Karpas-422 (cell line): ENCODE measurements around the gene AMOTL1. TPM values are rescaled to one million over a fixed set of nuclear protein-coding genes. Genes with fewer than 3 reads are reported as not detected.
"Not testable (repeated sequence)": the region's sequence is repeated elsewhere in the genome, so short reads cannot be mapped to it uniquely, and the experiment has no call there.

Source experiments
- DNase-seq: peaks from one replicate; pipeline ENCODE4 v3.0.0-alpha.2; 2015
- H2AFZ ChIP-seq: fragments of 200-600 bp; sonication (generic); 2 replicates; pipeline ENCODE4 v1.6.1; 2014; ENCODE audit warnings: antibody characterized with exemption, low read length, mixed read lengths
- H3K27ac ChIP-seq: fragments of 200-600 bp; sonication (generic); 2 replicates; pipeline ENCODE4 v1.5.1; 2014; ENCODE audit warnings: mild to moderate bottlenecking, low read length, moderate library complexity
- H3K27me3 ChIP-seq: fragments of 200-600 bp; sonication (generic); 2 replicates; pipeline ENCODE4 v1.6.1; 2014; ENCODE audit warnings: low read length, mixed read lengths
- H3K36me3 ChIP-seq: fragments of 200-600 bp; sonication (generic); 2 replicates; pipeline ENCODE4 v1.6.1; 2014; ENCODE audit warnings: low read length, mixed read lengths; ENCODE audit not compliant: insufficient read depth
- H3K4me1 ChIP-seq: fragments of 200-600 bp; sonication (generic); 2 replicates; pipeline ENCODE4 v1.6.1; 2014; ENCODE audit warnings: mild to moderate bottlenecking, low read length, mixed read lengths
- H3K4me2 ChIP-seq: fragments of 200-600 bp; sonication (generic); 2 replicates; pipeline ENCODE4 v1.6.1; 2014; ENCODE audit warnings: low read length, low read depth, mild to moderate bottlenecking; ENCODE audit not compliant: poor library complexity, severe bottlenecking
- H3K4me3 ChIP-seq: fragments of 200-600 bp; sonication (generic); 2 replicates; pipeline ENCODE4 v1.5.1; 2014; ENCODE audit warnings: mild to moderate bottlenecking, antibody characterized with exemption, low read length, mixed read lengths
- H3K79me2 ChIP-seq: fragments of 200-600 bp; sonication (generic); 2 replicates; pipeline ENCODE4 v1.6.1; 2014; ENCODE audit warnings: mild to moderate bottlenecking, low read length, mixed read lengths
- H3K9ac ChIP-seq: fragments of 200-600 bp; sonication (generic); 2 replicates; pipeline ENCODE4 v1.6.0; 2014; ENCODE audit warnings: low read length
- H3K9me2 ChIP-seq: fragments of 200-600 bp; sonication (generic), shearing (Covaris generic); replicated peaks from 2 replicates; pipeline ENCODE4 v1.6.0; 2014; ENCODE audit warnings: mild to moderate bottlenecking, low read length, moderate library complexity; ENCODE audit not compliant: insufficient read depth
- H3K9me3 ChIP-seq: fragments of 300-700, 200-600 bp; sonication (generic); 2 replicates; pipeline ENCODE4 v1.6.1; 2014; ENCODE audit warnings: low read length, mixed read lengths
- H4K20me1 ChIP-seq: fragments of 200-600 bp; sonication (generic); 2 replicates; pipeline ENCODE4 v1.6.1; 2014; ENCODE audit warnings: mild to moderate bottlenecking, antibody characterized with exemption, low read length, low read depth; ENCODE audit not compliant: insufficient read depth
- total RNA-seq: library from RNA; depleted of rRNA; stranded (reverse); fragments of >200 nt; shearing (Covaris generic); gene quantifications from 2 replicates; pipeline ENCODE4 v1.2.3, GENCODE V29; 2014; ENCODE audit warnings: low replicate concordance

The AMOTL1 gene
- total RNA-seq, 1 experiment from 2014 or later, result 0.04 TPM

- no peak overlapping the region for H3K4me3 ChIP-seq
- no peaks in the 10 kb centered on the region for H3K79me2 ChIP-seq
- H3K36me3 ChIP-seq, result no peaks in the 10 kb centered on the region
- no peaks in the 10 kb centered on the region for H4K20me1 ChIP-seq
- H3K27ac ChIP-seq, result no peak overlapping the region
- no peak overlapping the region for H3K9ac ChIP-seq
- H3K4me2 ChIP-seq, result no peak overlapping the region
- H3K4me1 ChIP-seq, result no peaks in the 10 kb centered on the region
- H3K27me3 ChIP-seq, result 0 out of 2 replicates have a peak, but pooled peaks cover 3% of the 10 kb centered on the region
- no peak overlapping the region for H2AFZ ChIP-seq
- no peaks in the 10 kb centered on the region for H3K9me3 ChIP-seq
- no peak for DNase-seq
- H3K9me2 ChIP-seq, result no peaks in the 10 kb centered on the region
Measured at GRCh38 chr11:94912806-94913205, 144.7 kb downstream of the AMOTL1 start.

- H3K4me3 ChIP-seq, result not testable (repeated sequence)
Measured at GRCh38 chr11:94913718-94914394, 145.7 kb downstream of the AMOTL1 start.

GRCh38 chr11:94920311-94920710 is 152.2 kb downstream of the AMOTL1 start:
- Histone ChIP-seq H3K9ac (no peak overlapping the region), H3K9me3 (no peaks in the 10 kb centered on the region), H3K9me2 (no peaks in the 10 kb centered on the region), H3K4me1 (0 out of 2 replicates have a peak, but pooled peaks cover 3% of the 10 kb centered on the region), H3K4me2 (no peak overlapping the region), H4K20me1 (no peaks in the 10 kb centered on the region), H3K27me3 (no peaks in the 10 kb centered on the region), H2AFZ (no peak overlapping the region), H3K27ac (no peak overlapping the region), H3K79me2 (no peaks in the 10 kb centered on the region), H3K36me3 (no peaks in the 10 kb centered on the region), H3K4me3 (no peak overlapping the region)
- no peak for DNase-seq

More at GRCh38 chr11:94913718-94914394, 145.7 kb downstream of the AMOTL1 start:
- not testable (repeated sequence) for H4K20me1 ChIP-seq, H3K27me3 ChIP-seq, H3K4me1 ChIP-seq, H3K27ac ChIP-seq, H3K4me2 ChIP-seq, DNase-seq, H3K9me3 ChIP-seq, H3K36me3 ChIP-seq, H2AFZ ChIP-seq, H3K79me2 ChIP-seq, H3K9ac ChIP-seq, H3K9me2 ChIP-seq

- Histone ChIP-seq H3K36me3 (no peaks in the 10 kb centered on the region), H3K9ac (no peak overlapping the region), H3K27ac (no peak overlapping the region), H3K9me3 (no peaks in the 10 kb centered on the region), H4K20me1 (no peaks in the 10 kb centered on the region), H3K79me2 (no peaks in the 10 kb centered on the region), H2AFZ (no peak overlapping the region), H3K4me1 (0 out of 2 replicates have a peak, but pooled peaks cover 3% of the 10 kb centered on the region), H3K4me3 (no peak overlapping the region), H3K27me3 (no peaks in the 10 kb centered on the region), H3K4me2 (no peak overlapping the region), H3K9me2 (no peaks in the 10 kb centered on the region)
- peak; percentile 63 for DNase-seq
Measured at GRCh38 chr11:94922321-94923003, 154.3 kb downstream of the AMOTL1 start.

GRCh38 chr11:94923004-94923334 is 154.8 kb downstream of the AMOTL1 start:
- Histone ChIP-seq H3K4me3 (no peak overlapping the region), H3K27me3 (no peaks in the 10 kb centered on the region), H4K20me1 (no peaks in the 10 kb centered on the region), H2AFZ (no peak overlapping the region), H3K9me2 (no peaks in the 10 kb centered on the region), H3K4me2 (no peak overlapping the region), H3K79me2 (no peaks in the 10 kb centered on the region), H3K9ac (no peak overlapping the region), H3K27ac (no peak overlapping the region), H3K9me3 (no peaks in the 10 kb centered on the region), H3K4me1 (0 out of 2 replicates have a peak, but pooled peaks cover 3% of the 10 kb centered on the region), H3K36me3 (no peaks in the 10 kb centered on the region)
- no peak for DNase-seq

GRCh38 chr11:94924171-94924572 is 156.0 kb downstream of the AMOTL1 start:
- H3K9ac ChIP-seq, result no peak overlapping the region
- H3K4me3 ChIP-seq, result no peak overlapping the region
- H3K9me2 ChIP-seq, result no peaks in the 10 kb centered on the region
- H3K4me1 ChIP-seq, result 0 out of 2 replicates have a peak, but pooled peaks cover 3% of the 10 kb centered on the region
- no peak overlapping the region for H2AFZ ChIP-seq
- DNase-seq, result no peak
- H3K27me3 ChIP-seq, result no peaks in the 10 kb centered on the region
- H3K27ac ChIP-seq, result no peak overlapping the region
- no peak overlapping the region for H3K4me2 ChIP-seq
- H4K20me1 ChIP-seq, result no peaks in the 10 kb centered on the region
- H3K9me3 ChIP-seq, result no peaks in the 10 kb centered on the region
- no peaks in the 10 kb centered on the region for H3K36me3 ChIP-seq
- H3K79me2 ChIP-seq, result no peaks in the 10 kb centered on the region

- no peak overlapping the region for H3K4me3 ChIP-seq
- DNase-seq, result no peak
Measured at GRCh38 chr11:94924612-94925011, 156.5 kb downstream of the AMOTL1 start.

GRCh38 chr11:94925422-94926270 is 157.5 kb downstream of the AMOTL1 start:
- H3K36me3 ChIP-seq, result no peaks in the 10 kb centered on the region
- H3K27me3 ChIP-seq, result no peaks in the 10 kb centered on the region
- H2AFZ ChIP-seq, result no peak overlapping the region
- H3K4me3 ChIP-seq, result no peak overlapping the region
- no peak overlapping the region for H3K27ac ChIP-seq
- no peak overlapping the region for H3K9ac ChIP-seq
- H3K4me2 ChIP-seq, result no peak overlapping the region
- H3K9me3 ChIP-seq, result no peaks in the 10 kb centered on the region
- no peaks in the 10 kb centered on the region for H4K20me1 ChIP-seq
- DNase-seq, result no peak
- H3K4me1 ChIP-seq, result 0 out of 2 replicates have a peak, but pooled peaks cover 3% of the 10 kb centered on the region
- no peaks in the 10 kb centered on the region for H3K79me2 ChIP-seq
- no peaks in the 10 kb centered on the region for H3K9me2 ChIP-seq

More at GRCh38 chr11:94924612-94925011, 156.5 kb downstream of the AMOTL1 start:
- no peak overlapping the region for H2AFZ ChIP-seq
- H3K4me1 ChIP-seq, result 0 out of 2 replicates have a peak, but pooled peaks cover 3% of the 10 kb centered on the region
- no peak overlapping the region for H3K4me2 ChIP-seq
- no peaks in the 10 kb centered on the region for H3K9me2 ChIP-seq
- H3K9me3 ChIP-seq, result no peaks in the 10 kb centered on the region
- no peaks in the 10 kb centered on the region for H3K27me3 ChIP-seq
- no peak overlapping the region for H3K27ac ChIP-seq
- no peaks in the 10 kb centered on the region for H3K79me2 ChIP-seq
- no peaks in the 10 kb centered on the region for H4K20me1 ChIP-seq
- no peaks in the 10 kb centered on the region for H3K36me3 ChIP-seq
- no peak overlapping the region for H3K9ac ChIP-seq
